HG02571 (cell line): ENCODE data around the gene NPDC1.

ENCODE experiments used
- ATAC-seq: cut with Tn5 transposase; IDR thresholded peaks from one replicate; pipeline ENCODE4 v1.9.1; 2021; ENCODE audit warnings: mild to moderate bottlenecking, moderate library complexity; ENCODE audit not compliant: unreplicated experiment

NPDC1 gene

GRCh38 chr9:137057545-137057944 lies 11.6 kb upstream of the NPDC1 start:
- ATAC-seq = no peak

- no peak for ATAC-seq
Measured at GRCh38 chr9:137056739-137057415, 10.9 kb upstream of the NPDC1 start.

DNA sequence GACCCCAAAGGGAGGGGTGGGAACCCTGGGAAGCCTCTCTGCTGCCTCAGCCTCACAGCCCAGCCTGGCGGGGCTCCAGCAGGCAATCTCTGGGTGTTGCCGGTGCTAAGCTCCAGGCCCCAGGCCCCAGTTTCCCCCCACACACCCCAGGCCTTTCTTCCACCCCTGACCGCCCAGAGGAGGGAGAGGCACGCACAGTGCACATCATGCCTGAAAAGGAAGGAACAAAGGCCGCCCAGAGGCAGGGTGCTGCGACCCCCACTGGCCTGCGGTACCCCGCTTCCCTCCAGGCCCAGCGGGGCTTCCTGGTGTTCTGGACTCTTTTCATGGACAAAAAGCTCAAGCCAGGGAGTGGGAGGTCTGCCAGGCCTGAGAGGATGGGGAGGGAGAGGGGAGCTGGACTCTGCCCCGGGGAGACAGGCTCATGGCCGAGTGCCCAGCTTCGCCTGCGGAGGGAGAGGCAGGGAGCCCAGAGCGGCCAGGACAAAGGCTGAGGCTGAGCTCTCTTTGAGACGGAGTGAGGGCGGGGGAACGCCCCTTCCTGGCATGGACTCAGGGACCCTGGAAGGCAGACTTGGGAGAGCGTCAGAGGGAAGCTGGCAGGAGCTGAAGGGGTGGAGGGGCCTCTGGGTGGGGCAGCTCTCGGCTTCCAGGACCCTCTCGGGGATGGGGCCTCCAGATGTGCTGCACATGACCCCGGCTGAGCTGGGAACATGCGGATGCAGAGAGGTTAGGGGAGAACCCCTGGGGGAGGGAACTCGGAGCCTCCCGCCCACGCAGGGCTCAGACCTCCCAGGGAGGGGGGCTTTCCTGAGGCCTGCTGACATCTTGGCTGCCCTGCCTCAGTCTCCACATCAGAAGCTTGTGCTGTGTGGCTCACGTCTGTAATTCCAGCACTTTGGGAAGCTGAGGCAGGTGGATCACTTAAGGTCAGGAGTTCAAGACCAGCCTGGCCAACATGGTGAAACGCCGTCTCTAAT lies 9.7 kb upstream of the NPDC1 start:
- ATAC-seq = no peak

GRCh38 chr9:137054932-137055384 lies 9.0 kb upstream of the NPDC1 start:
- ATAC-seq = no peak

GRCh38 chr9:137053944-137054931 lies 8.3 kb upstream of the NPDC1 start, which contains the start of gene ENTPD2:
TSS of gene ENTPD2 (minus strand) at chr9:137054061. CDS start at chr9:137053997, 64 bp downstream.
- no peak for ATAC-seq

- ATAC-seq = no peak
Measured at GRCh38 chr9:137052998-137053943, 7.3 kb upstream of the NPDC1 start.

DNA sequence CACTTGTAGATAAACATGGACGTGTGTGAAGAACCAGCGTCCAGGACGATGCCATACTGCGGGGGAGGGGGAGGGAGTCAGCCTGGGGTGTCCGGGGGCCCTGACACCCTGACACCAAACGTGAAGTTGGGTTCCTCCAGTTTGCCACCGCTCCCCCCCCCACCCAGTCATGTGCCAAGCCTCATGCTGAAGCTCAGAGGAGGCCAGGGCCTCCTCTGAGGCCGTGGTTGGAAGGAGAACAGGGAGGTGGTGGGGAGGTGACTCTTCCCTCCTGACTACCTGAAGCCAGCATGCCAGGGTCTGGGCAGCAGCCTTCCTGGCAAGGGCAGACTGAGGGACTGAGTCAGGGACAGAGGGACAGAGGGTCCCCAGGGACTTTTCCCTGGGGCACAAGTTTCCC lies 6.3 kb upstream of the NPDC1 start:
- no peak for ATAC-seq

DNA sequence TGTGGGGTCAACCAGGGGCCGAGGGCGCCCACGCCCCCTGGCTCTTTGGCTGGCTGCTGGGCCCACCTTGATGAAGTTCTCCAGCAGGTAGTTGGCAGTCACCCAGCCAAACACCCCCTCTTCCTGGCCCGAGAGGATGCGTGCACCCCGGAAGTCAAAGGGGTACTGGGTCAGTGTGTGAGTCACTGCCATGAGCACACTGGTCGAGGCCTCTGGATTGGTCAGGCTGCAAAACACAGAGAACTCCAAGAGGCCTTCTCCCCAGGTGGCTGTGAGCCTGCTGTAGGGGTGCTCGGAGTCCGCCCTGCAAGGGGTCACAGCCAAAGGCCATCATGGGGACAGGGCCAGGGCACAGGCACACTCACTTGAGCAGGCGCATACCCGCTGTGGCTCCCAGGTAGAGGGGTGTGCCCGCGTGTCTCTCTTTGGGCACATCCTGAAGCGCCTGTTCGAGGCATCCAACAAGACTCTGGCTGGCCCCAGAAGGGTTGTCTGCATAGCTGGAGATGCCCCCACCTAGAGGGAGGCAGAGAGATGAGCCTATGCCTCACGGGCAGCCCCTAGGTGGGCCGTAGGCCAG lies 5.3 kb upstream of the NPDC1 start:
- no peak for ATAC-seq

DNA sequence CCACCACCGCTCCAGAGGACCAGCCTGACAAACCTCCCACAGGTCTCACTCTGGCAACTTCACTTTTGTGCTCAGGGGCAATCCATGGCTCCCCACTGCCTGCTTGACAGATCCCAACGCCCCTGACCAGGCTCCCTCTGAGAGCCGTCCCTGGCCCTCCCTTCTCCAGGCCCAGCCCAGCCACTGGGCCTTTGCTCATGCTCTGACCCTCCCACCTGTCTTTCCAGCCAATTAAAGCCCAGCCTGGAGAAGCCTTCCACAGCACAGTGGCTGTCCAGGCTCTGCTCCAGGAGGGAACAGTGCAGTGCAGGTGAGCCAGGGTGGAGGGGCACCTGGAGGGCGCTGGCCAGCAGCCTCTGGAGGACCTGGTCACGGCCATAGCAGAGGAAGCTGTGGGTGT lies 4.6 kb upstream of the NPDC1 start:
- ATAC-seq = no peak

DNA sequence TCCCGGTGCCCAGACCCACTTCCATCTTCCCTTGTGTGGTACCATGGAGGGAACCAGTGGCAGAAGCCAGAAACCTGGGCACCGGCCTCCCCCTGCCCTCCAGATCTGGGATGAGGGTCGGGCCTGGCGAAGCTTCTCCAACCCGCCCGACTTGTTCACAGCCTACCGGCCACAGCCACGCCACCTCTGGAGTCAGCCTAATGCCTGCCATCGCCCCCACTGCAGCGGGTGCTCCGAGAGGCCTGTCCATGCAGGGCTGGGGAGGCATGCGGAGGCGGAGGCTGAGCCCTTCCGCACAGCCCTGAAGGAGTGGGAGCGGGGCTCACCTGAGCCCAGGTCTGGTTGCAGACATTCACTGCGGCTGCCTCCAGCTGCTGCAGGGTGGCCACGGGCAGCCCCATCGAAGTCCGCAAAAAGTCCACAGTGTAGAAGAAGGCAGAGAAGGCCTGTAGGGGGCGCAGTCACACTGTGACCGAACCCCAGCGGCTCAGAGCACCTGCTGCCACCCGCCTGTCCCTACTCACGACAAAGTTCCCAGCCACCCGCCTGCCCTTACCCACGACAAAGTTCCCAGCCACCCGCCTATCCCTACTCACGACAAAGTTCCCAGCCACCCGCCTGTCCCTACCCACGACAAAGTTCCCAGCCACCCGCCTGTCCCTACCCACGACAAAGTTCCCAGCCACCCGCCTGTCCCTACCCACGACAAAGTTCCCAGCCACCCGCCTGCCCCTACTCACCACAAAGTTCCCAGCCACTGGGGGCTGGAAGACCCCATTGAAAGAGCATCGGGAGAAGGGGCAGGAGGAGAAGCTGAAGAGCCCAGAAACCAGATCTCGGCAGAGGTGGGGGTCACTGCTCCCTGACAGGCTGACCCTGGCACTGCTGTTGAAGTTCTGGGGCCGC lies 3.8 kb upstream of the NPDC1 start:
- no peak for ATAC-seq

DNA sequence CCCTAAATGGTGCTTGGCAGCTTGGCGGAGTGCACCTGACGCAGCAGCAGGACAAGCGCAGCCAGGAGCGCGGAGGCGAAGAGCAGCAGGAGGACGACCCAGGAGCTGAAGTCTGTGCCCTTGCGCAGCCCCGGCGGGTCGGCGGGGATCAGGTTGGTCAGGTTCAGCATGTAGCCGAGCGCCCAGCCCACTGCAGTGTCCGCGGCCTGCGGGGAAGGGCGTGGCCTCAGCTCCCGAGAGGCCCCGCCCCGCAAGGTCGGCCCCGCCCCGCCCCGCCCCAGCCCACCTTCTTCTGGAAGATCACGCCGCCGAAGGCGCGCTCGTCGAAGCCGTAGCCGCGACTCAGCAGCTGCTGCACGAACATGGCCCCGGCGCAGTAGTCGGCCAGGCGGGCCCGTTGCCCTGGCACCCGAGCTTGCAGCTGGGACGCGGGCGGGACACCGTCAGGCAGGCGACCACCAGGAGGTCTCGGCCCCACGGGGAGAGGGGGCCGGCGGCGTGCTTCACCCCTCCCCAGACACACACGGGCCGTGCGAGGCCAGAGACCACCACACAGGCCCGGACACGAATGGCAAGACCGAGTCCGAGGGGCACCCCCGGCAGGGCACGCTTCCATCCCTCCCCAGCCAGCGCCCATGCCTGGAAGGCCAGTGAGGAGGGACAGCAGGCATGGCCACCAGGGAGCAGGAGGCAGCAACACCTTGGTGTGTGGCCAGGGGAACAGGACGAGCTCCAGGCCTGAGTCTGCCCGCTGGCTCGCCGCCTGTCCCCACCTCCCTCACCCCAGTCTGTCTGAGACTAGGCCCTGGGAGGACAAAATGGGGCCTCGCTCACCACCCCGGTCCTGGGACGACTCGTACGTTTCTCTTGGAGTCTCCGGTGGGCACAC lies 2.9 kb upstream of the NPDC1 start:
- ATAC-seq = no peak

GRCh38 chr9:137045294-137046087 lies 486 bp downstream of the NPDC1 start:
- no peak for ATAC-seq

DNA sequence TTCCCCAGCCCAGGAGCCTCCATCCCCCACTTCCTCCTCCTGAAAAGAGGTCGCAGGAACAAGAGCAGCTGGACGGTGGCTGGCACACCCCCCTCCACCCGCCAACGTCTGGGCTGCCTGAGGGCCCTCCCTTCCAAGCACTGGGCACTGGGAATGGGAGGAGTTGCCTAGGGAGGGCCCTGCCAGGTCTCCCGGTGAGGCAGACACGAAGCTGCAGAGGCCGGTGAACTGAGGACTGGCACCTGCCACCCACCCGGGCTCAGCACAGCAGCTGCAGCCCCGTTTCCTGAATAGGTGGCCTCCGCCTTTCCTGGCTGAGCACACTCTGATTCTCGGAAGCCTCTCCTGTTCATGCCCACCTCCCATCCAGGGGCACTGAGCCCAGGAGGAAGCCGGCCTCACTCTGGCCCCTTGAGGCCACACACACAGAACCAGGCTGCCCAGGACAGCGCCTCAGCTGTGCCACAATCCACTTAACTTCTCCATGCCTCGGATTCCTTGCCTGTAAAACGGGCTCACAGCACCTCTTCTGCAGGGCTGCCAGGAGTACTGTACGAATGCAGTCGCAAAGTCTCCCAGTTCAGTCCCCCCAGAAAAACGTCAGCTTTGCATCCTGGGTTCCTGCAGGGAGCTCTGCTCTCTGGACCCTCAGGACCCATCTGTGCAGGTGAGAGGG lies 1.3 kb downstream of the NPDC1 start:
- ATAC-seq = no peak

GRCh38 chr9:137044037-137044436 lies 1.9 kb downstream of the NPDC1 start:
- no peak for ATAC-seq

GRCh38 chr9:137042751-137043727 lies 2.9 kb downstream of the NPDC1 start:
- no peak for ATAC-seq
